Lower leg skin (tissue), 4 donors: ENCODE results near the gene TMEM225B. TPM values are rescaled to one million over a fixed set of nuclear protein-coding genes. Genes with fewer than 3 reads are reported as not detected.
A peak's percentile ranks its signal among the peaks of the same experiment; 100 is the strongest.
"Not testable (repeated sequence)": the region's sequence is repeated elsewhere in the genome, so short reads cannot be mapped to it uniquely, and the experiment has no call there.

Source experiments
- DNase-seq, 2 donors: peaks; one replicate each; pipeline ENCODE4 v3.0.0-alpha.2; 2019; ENCODE audit warnings: low spot score in 2 of 2
- H3K4me3 ChIP-seq: fragments of 200-600 bp; sonication (generic); 2 replicates; pipeline ENCODE4 v1.5.1; 2017; ENCODE audit warnings: mild to moderate bottlenecking, low read depth; ENCODE audit not compliant: poor library complexity, severe bottlenecking
- CTCF ChIP-seq, 3 donors: fragments of 450-650 bp; IDR thresholded peaks; one replicate each; pipeline ENCODE4 v1.5.1; 2016; ENCODE audit warnings: antibody characterized with exemption in 3 of 3, mild to moderate bottlenecking in 3 of 3, moderate library complexity in 2 of 3
- POLR2A ChIP-seq, 2 donors: fragments of 450-650 bp; IDR thresholded peaks; one replicate each; pipeline ENCODE4 v1.6.1; 2016 to 2017; ENCODE audit warnings: antibody characterized with exemption in 2 of 2, mild to moderate bottlenecking in 1 of 2, moderate library complexity in 1 of 2
- WGBS, 2 donors: methylation state at CpG; one replicate each; pipeline ENCODE4 v1.1.5; 2018; 5-methylcytosine and 5-hydroxymethylcytosine counted together
- intact Hi-C: fragments of 100-400 bp; cut with DNase I; formaldehyde crosslinking; loops from one replicate; pipeline ENCODE4 v1.15.0; 2023; ENCODE audit warnings: low total_unique reads
- total RNA-seq, 4 donors: library from RNA; depleted of rRNA; stranded (reverse); fragments of >200 nt; gene quantifications; one replicate each; pipeline ENCODE4 v1.1.0, GENCODE V29; 2016

Gene TMEM225B
- total RNA-seq, 4 donors from 2014 or later = 1.7 to 4.6 (median 2.6) TPM

- DNase-seq = no peak
- WGBS, 2 donors = 75 to 89% methylated on average over 1 of the region's 1 CpG
- no peak for TF ChIP-seq POLR2A (IDR thresholded peaks at IDR 0.05)
- TF ChIP-seq CTCF (IDR thresholded peaks at IDR 0.05) = no peak
- no peak overlapping the region for H3K4me3 ChIP-seq
- intact Hi-C loops = no loop called here
Observed at GRCh38 chr7:99626661-99627060, 28.6 kb downstream of the TMEM225B start.

- DNase-seq = no peak
- no peak overlapping the region for H3K4me3 ChIP-seq
- intact Hi-C loops = no loop called here
- WGBS, 2 donors = 95 to 97% methylated on average over 11 of the region's 11 CpGs
- TF ChIP-seq POLR2A (IDR thresholded peaks at IDR 0.05) = no peak
- TF ChIP-seq CTCF (IDR thresholded peaks at IDR 0.05) = no peak
Observed at GRCh38 chr7:99627513-99627912, 29.4 kb downstream of the TMEM225B start.

GRCh38 chr7:99628471-99629465 lies 30.7 kb downstream of the TMEM225B start:
- TF ChIP-seq POLR2A (IDR thresholded peaks at IDR 0.05) (no peak), CTCF (IDR thresholded peaks at IDR 0.05) (no peak)
- no peak overlapping the region for H3K4me3 ChIP-seq
- DNase-seq = peak in 1 of 2 donors; percentile 65
- WGBS, 2 donors = 78 to 84% methylated on average over 14 of the region's 14 CpGs
- intact Hi-C loops = no loop called here

GRCh38 chr7:99629643-99630042 lies 31.6 kb downstream of the TMEM225B start:
- 68 to 69% methylated on average over 19 to 20 of the region's 20 CpGs for WGBS, 2 donors
- TF ChIP-seq CTCF (IDR thresholded peaks at IDR 0.05) = no peak
- DNase-seq = peak in 1 of 2 donors; percentile 75
- H3K4me3 ChIP-seq = no peak overlapping the region
- intact Hi-C loops = no loop called here

- WGBS, 2 donors = 43 to 52% methylated on average over 9 of the region's 9 CpGs
Observed at GRCh38 chr7:99631295-99632109, 33.4 kb downstream of the TMEM225B start.

GRCh38 chr7:99637414-99637813 lies 39.3 kb downstream of the TMEM225B start:
- intact Hi-C loops, H3K4me3 ChIP-seq, DNase-seq: not testable (repeated sequence)
- WGBS, 2 donors = 69 to 74% methylated on average over 2 of the region's 2 CpGs

More at GRCh38 chr7:99631295-99632109, 33.4 kb downstream of the TMEM225B start:
- intact Hi-C loops = no loop called here
- no peak overlapping the region for H3K4me3 ChIP-seq
- DNase-seq = peak in 1 of 2 donors; percentile 58
- TF ChIP-seq POLR2A (IDR thresholded peaks at IDR 0.05) = no peak
